Body of pancreas (tissue), 4 donors: ENCODE data around the gene RBM24. TPM values are rescaled to one million over a fixed set of nuclear protein-coding genes. Genes with fewer than 3 reads are reported as not detected.

Source experiments
- ATAC-seq: fragments of 150-250 bp; one replicate; pipeline ENCODE4 v1.9.1; 2016
- DNase-seq, 4 donors: peaks; one replicate each; pipeline ENCODE4 v3.0.0-alpha.2; 2019
- H3K27ac ChIP-seq, 4 donors: fragments of 200-600 bp; sonication (generic); 1 replicate in 3 of 4; 2 replicates in 1 of 4; pipeline versions ENCODE4 v1.5.1 to v1.6.1; 2016 to 2019; ENCODE audit warnings: mild to moderate bottlenecking in 1 of 4, mixed read lengths in 1 of 4, moderate library complexity in 1 of 4
- H3K27me3 ChIP-seq, 2 donors: fragments of 200-600 bp; sonication (generic); one replicate each; pipeline ENCODE4 v1.6.0; 2016; ENCODE audit warnings: mild to moderate bottlenecking in 1 of 2
- H3K36me3 ChIP-seq, 2 donors: fragments of 200-600 bp; sonication (generic); replicated peaks in 1 of 2; 2 replicates each; pipeline ENCODE4 v1.5.1; 2016; ENCODE audit warnings: low read depth in 2 of 2; ENCODE audit not compliant: insufficient read depth in 1 of 2
- H3K4me1 ChIP-seq: fragments of 200-600 bp; sonication (generic); one replicate; pipeline ENCODE4 v1.6.0; 2016
- H3K4me3 ChIP-seq, 2 donors: fragments of 200-600 bp; sonication (generic); 1 replicate in 1 of 2; 2 replicates in 1 of 2; pipeline ENCODE4 v1.5.1; 2016 to 2019
- H3K9me3 ChIP-seq, 3 donors: fragments of 200-600 bp; sonication (generic); 1 replicate in 2 of 3; 2 replicates in 1 of 3; pipeline ENCODE4 v1.5.1; 2016
- POLR2A ChIP-seq, 3 donors: fragments of 450-650 bp; IDR thresholded peaks; one replicate each; pipeline ENCODE4 v1.6.1; 2016; ENCODE audit warnings: antibody characterized with exemption in 3 of 3, mild to moderate bottlenecking in 2 of 3
- WGBS, 2 donors: methylation state at CpG; one replicate each; pipeline ENCODE4 v1.1.5; 2017; 5-methylcytosine and 5-hydroxymethylcytosine counted together
- intact Hi-C: fragments of 100-400 bp; cut with DNase I; formaldehyde crosslinking; loops from one replicate; pipeline ENCODE4 v1.15.1; 2023
- total RNA-seq, 2 donors: library from RNA; depleted of rRNA; stranded (reverse); fragments of >200 nt; gene quantifications; one replicate each; pipeline ENCODE4 v1.1.0, GENCODE V29; 2016
- TF ChIP-seq, protein P1 (sequence below), 7 experiments: fragments of 450-650 bp in 4 of 7; fragments of 200-600 bp in 3 of 7; sonication (generic) in 3 of 7; IDR thresholded peaks; one replicate each; pipeline ENCODE4 v1.5.1; 2016 to 2019; ENCODE audit warnings: antibody characterized with exemption in 7 of 7

RBM24 gene
- total RNA-seq, 2 donors from 2014 or later: 2.3 TPM; not detected in 1

DNA sequence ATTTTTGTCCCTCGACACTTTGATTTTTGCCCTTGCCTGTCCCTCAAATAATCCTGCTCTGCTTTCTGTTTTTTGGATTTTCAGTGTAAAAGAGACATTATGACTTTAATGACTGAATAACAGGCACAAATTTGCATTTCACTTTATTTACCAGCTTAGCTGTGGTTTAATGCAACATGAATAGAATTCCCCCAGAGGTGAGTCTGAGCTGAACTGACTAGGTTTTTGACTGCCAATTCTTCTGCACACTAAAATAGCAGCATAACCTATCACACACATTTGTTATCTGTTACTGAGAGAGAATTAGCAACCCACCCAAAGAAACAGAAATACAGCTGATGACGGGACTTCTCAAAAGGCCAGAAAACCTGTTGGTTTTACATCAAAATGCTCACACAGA lies 3.9 kb upstream of the RBM24 start:
- peaks cover 6% of the 10 kb centered on the region for H3K4me1 ChIP-seq
- no peaks in the 10 kb centered on the region for H3K27me3 ChIP-seq
- no peak overlapping the region for H3K27ac ChIP-seq
- H3K9me3 ChIP-seq: no peaks in the 10 kb centered on the region
- intact Hi-C loops: no loop called here
- TF ChIP-seq POLR2A (IDR thresholded peaks at IDR 0.05): no peak
- TF ChIP-seq, protein P1, sequence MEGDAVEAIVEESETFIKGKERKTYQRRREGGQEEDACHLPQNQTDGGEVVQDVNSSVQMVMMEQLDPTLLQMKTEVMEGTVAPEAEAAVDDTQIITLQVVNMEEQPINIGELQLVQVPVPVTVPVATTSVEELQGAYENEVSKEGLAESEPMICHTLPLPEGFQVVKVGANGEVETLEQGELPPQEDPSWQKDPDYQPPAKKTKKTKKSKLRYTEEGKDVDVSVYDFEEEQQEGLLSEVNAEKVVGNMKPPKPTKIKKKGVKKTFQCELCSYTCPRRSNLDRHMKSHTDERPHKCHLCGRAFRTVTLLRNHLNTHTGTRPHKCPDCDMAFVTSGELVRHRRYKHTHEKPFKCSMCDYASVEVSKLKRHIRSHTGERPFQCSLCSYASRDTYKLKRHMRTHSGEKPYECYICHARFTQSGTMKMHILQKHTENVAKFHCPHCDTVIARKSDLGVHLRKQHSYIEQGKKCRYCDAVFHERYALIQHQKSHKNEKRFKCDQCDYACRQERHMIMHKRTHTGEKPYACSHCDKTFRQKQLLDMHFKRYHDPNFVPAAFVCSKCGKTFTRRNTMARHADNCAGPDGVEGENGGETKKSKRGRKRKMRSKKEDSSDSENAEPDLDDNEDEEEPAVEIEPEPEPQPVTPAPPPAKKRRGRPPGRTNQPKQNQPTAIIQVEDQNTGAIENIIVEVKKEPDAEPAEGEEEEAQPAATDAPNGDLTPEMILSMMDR (IDR thresholded peaks at IDR 0.05): no peak
- WGBS, 2 donors: 93 to 94% methylated on average over 2 of the region's 2 CpGs
- H3K4me3 ChIP-seq: no peak overlapping the region
- ATAC-seq: no peak
- no peak for DNase-seq
- H3K36me3 ChIP-seq: no peaks in the 10 kb centered on the region

DNA sequence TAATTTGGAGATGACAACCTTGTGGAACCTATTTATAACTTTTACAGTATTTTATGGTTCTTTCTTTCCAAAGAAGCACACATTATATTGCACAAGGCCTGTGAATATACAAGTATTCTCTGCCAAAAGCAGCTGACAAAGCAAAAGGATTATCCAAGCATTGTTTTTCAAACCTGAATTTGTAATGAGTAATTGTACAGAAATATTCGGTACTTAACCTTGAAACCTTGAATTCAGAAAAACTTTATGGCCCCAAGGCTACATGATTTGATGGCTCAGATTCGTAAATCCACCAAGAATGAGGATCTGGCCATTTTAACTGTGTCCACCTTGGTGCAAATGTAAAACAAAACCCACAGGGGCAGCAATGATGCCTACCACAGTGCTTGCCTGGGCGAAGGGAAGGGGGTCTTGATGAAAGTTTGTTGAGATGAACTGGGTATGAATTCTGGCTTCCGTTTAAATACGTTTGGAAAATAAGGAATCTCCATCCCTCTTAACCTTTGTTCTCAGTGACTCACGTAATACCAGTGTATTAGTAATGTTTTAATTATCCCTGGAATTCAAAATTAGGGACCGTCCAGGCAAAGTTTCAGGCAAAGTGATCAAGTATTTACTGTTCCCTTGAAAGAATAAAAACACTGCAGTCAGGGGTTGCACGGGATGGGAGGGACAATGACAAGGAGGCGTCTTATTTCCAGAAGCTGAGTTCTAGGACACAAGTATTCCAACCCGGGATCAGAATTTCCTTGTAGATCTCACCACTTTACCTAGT lies 2.7 kb upstream of the RBM24 start:
- peaks cover 6% of the 10 kb centered on the region for H3K4me1 ChIP-seq
- H3K4me3 ChIP-seq: no peak overlapping the region
- DNase-seq (no peak), ATAC-seq (no peak)
- WGBS, 2 donors: 62 to 64% methylated on average over 10 of the region's 10 CpGs
- no peaks in the 10 kb centered on the region for H3K36me3 ChIP-seq
- TF ChIP-seq POLR2A (IDR thresholded peaks at IDR 0.05): no peak
- TF ChIP-seq, protein P1 (IDR thresholded peaks at IDR 0.05): no peak
- intact Hi-C loops: no loop called here
- H3K27me3 ChIP-seq: no peaks in the 10 kb centered on the region
- H3K27ac ChIP-seq: no peak overlapping the region
- no peaks in the 10 kb centered on the region for H3K9me3 ChIP-seq

DNA sequence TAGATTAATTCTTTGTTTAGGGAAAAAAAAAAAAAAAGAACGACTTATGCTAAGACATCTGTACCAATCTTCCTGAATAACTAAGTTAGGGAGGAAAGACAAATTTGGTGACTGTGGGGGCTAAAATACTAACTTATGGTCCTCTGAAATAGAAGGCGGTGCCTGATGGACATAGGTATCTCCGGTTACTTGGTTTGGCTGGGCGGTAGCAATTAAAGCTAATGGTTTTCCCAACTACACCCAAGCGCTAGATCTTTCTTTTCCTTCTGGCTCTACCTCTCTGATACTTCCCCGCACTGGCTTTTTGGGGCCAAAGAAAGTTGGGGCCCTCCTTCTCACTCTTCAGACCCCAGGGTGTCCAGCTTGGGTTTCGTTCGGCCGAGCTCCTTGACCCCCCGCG lies 1.0 kb upstream of the RBM24 start:
- H3K27ac ChIP-seq: no peak overlapping the region
- H3K4me3 ChIP-seq: no peak overlapping the region
- WGBS, 2 donors: 65 to 71% methylated on average over 11 of the region's 11 CpGs
- H3K4me1 ChIP-seq: peaks cover 6% of the 10 kb centered on the region
- intact Hi-C loops: no loop called here
- H3K9me3 ChIP-seq: no peaks in the 10 kb centered on the region
- no peaks in the 10 kb centered on the region for H3K36me3 ChIP-seq
- H3K27me3 ChIP-seq: no peaks in the 10 kb centered on the region
- ATAC-seq: no peak
- no peak for DNase-seq
- TF ChIP-seq POLR2A (IDR thresholded peaks at IDR 0.05): no peak
- TF ChIP-seq, protein P1 (IDR thresholded peaks at IDR 0.05): no peak

DNA sequence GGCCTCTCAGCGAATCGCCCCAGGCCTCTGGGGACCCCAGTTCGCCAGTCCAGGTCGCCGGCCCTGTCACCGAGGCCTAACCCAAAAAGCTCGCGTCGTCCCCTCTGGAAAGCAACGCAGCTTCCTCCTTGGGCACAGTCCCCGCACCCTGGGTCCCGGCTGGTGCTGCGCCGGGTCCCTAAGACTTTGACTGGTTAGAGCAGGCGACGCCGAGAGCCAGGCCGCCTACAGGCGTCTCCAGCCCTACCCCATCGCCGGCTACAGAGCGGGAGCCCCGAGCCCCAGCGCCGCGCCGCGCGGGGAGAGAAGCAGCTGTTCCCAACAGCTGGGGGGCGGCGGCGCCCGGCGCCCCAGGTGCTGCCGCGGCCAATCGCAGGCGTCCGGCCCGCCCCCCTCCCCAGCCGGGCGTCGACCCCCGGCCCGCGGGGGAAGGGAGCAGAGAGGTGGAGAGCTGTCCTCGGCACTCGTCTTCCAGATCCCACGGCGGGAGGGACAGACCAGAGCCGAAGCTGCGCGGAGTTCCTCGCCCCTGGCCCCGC lies 540 bp upstream of the RBM24 start:
- Histone ChIP-seq H3K4me3 (peak overlapping the region in 1 of 2 donors; percentile 30), H3K9me3 (no peaks in the 10 kb centered on the region), H3K36me3 (no peaks in the 10 kb centered on the region), H3K27ac (no peak overlapping the region), H3K27me3 (no peaks in the 10 kb centered on the region), H3K4me1 (peaks cover 6% of the 10 kb centered on the region)
- 30 to 50% methylated on average over 9 to 33 of the region's 55 CpGs for WGBS, 2 donors
- DNase-seq (peak; percentile 3 to 38 (median 22)), ATAC-seq (peak; percentile 38)
- intact Hi-C loops: no loop called here
- TF ChIP-seq, protein P1 (IDR thresholded peaks at IDR 0.05): peak in 1 of 7 experiments; percentile 6
- TF ChIP-seq POLR2A (IDR thresholded peaks at IDR 0.05): no peak
